ENCODE data around the gene LCLAT1.

Gene LCLAT1

GRCh38 chr2:30678410-30679137 is 231.5 kb downstream of the LCLAT1 start:
- Histone ChIP-seq H3K36me3 (ENCODE audit: control insufficient read depth, insufficient read depth, low read length) (no peaks in the 10 kb centered on the region), H3K4me1 (ENCODE audit: control insufficient read depth, insufficient read depth, low read length) (no peaks in the 10 kb centered on the region), H3K9ac (ENCODE audit: low read length) (no peak overlapping the region), H3K4me3 (ENCODE audit: low read length) (no peak overlapping the region), H3K9me3 (ENCODE audit: control insufficient read depth, low read length) (no peaks in the 10 kb centered on the region), H3K27me3 (ENCODE audit: control insufficient read depth, insufficient read depth, low read length) (no peaks in the 10 kb centered on the region)

GRCh38 chr2:30679426-30680088 is 232.5 kb downstream of the LCLAT1 start:
- Histone ChIP-seq H3K4me3 (ENCODE audit: low read length) (no peak overlapping the region), H3K36me3 (ENCODE audit: control insufficient read depth, insufficient read depth, low read length) (no peaks in the 10 kb centered on the region), H3K9me3 (ENCODE audit: control insufficient read depth, low read length) (no peaks in the 10 kb centered on the region), H3K9ac (ENCODE audit: low read length) (no peak overlapping the region), H3K4me1 (ENCODE audit: control insufficient read depth, insufficient read depth, low read length) (no peaks in the 10 kb centered on the region), H3K27me3 (ENCODE audit: control insufficient read depth, insufficient read depth, low read length) (no peaks in the 10 kb centered on the region)

- Histone ChIP-seq H3K27me3 (ENCODE audit: control insufficient read depth, insufficient read depth, low read length) (no peaks in the 10 kb centered on the region), H3K9ac (ENCODE audit: low read length) (no peak overlapping the region), H3K36me3 (ENCODE audit: control insufficient read depth, insufficient read depth, low read length) (no peaks in the 10 kb centered on the region), H3K9me3 (ENCODE audit: control insufficient read depth, low read length) (no peaks in the 10 kb centered on the region), H3K4me1 (ENCODE audit: control insufficient read depth, insufficient read depth, low read length) (no peaks in the 10 kb centered on the region), H3K4me3 (ENCODE audit: low read length) (no peak overlapping the region)
These were observed 233.1 kb downstream of the LCLAT1 start for GRCh38 chr2:30680121-30680520.

- no peak overlapping the region for H3K4me3 ChIP-seq (ENCODE audit: low read length)
- no peaks in the 10 kb centered on the region for H3K27me3 ChIP-seq (ENCODE audit: control insufficient read depth, insufficient read depth, low read length)
- H3K9ac ChIP-seq (ENCODE audit: low read length): no peak overlapping the region
- H3K36me3 ChIP-seq (ENCODE audit: control insufficient read depth, insufficient read depth, low read length): no peaks in the 10 kb centered on the region
- no peaks in the 10 kb centered on the region for H3K4me1 ChIP-seq (ENCODE audit: control insufficient read depth, insufficient read depth, low read length)
- no peaks in the 10 kb centered on the region for H3K9me3 ChIP-seq (ENCODE audit: control insufficient read depth, low read length)
These were observed 234.0 kb downstream of the LCLAT1 start for GRCh38 chr2:30681022-30681421.

- Histone ChIP-seq H3K27me3 (ENCODE audit: control insufficient read depth, insufficient read depth, low read length) (no peaks in the 10 kb centered on the region), H3K4me3 (ENCODE audit: low read length) (no peak overlapping the region), H3K9me3 (ENCODE audit: control insufficient read depth, low read length) (no peaks in the 10 kb centered on the region), H3K4me1 (ENCODE audit: control insufficient read depth, insufficient read depth, low read length) (no peaks in the 10 kb centered on the region), H3K9ac (ENCODE audit: low read length) (no peak overlapping the region), H3K36me3 (ENCODE audit: control insufficient read depth, insufficient read depth, low read length) (no peaks in the 10 kb centered on the region)
These were observed 236.3 kb downstream of the LCLAT1 start for GRCh38 chr2:30683236-30683956.

- H3K4me3 ChIP-seq (ENCODE audit: low read length): no peak overlapping the region
- no peaks in the 10 kb centered on the region for H3K36me3 ChIP-seq (ENCODE audit: control insufficient read depth, insufficient read depth, low read length)
- no peaks in the 10 kb centered on the region for H3K27me3 ChIP-seq (ENCODE audit: control insufficient read depth, insufficient read depth, low read length)
- no peaks in the 10 kb centered on the region for H3K4me1 ChIP-seq (ENCODE audit: control insufficient read depth, insufficient read depth, low read length)
- H3K9ac ChIP-seq (ENCODE audit: low read length): no peak overlapping the region
- no peaks in the 10 kb centered on the region for H3K9me3 ChIP-seq (ENCODE audit: control insufficient read depth, low read length)
These were observed 237.0 kb downstream of the LCLAT1 start for GRCh38 chr2:30684026-30684425.

- H3K4me1 ChIP-seq (ENCODE audit: control insufficient read depth, insufficient read depth, low read length): no peaks in the 10 kb centered on the region
- H3K27me3 ChIP-seq (ENCODE audit: control insufficient read depth, insufficient read depth, low read length): no peaks in the 10 kb centered on the region
- no peaks in the 10 kb centered on the region for H3K36me3 ChIP-seq (ENCODE audit: control insufficient read depth, insufficient read depth, low read length)
- no peak overlapping the region for H3K4me3 ChIP-seq (ENCODE audit: low read length)
- no peak overlapping the region for H3K9ac ChIP-seq (ENCODE audit: low read length)
- no peaks in the 10 kb centered on the region for H3K9me3 ChIP-seq (ENCODE audit: control insufficient read depth, low read length)
These were observed 237.5 kb downstream of the LCLAT1 start for GRCh38 chr2:30684516-30684915.

GRCh38 chr2:30684996-30685395 is 237.9 kb downstream of the LCLAT1 start:
- no peaks in the 10 kb centered on the region for H3K9me3 ChIP-seq (ENCODE audit: control insufficient read depth, low read length)
- no peaks in the 10 kb centered on the region for H3K27me3 ChIP-seq (ENCODE audit: control insufficient read depth, insufficient read depth, low read length)
- no peak overlapping the region for H3K4me3 ChIP-seq (ENCODE audit: low read length)
- H3K4me1 ChIP-seq (ENCODE audit: control insufficient read depth, insufficient read depth, low read length): no peaks in the 10 kb centered on the region
- H3K9ac ChIP-seq (ENCODE audit: low read length): no peak overlapping the region
- H3K36me3 ChIP-seq (ENCODE audit: control insufficient read depth, insufficient read depth, low read length): no peaks in the 10 kb centered on the region

- Histone ChIP-seq H3K4me3 (ENCODE audit: low read length) (no peak overlapping the region), H3K9me3 (ENCODE audit: control insufficient read depth, low read length) (no peaks in the 10 kb centered on the region), H3K27me3 (ENCODE audit: control insufficient read depth, insufficient read depth, low read length) (no peaks in the 10 kb centered on the region), H3K36me3 (ENCODE audit: control insufficient read depth, insufficient read depth, low read length) (no peaks in the 10 kb centered on the region), H3K4me1 (ENCODE audit: control insufficient read depth, insufficient read depth, low read length) (no peaks in the 10 kb centered on the region), H3K9ac (ENCODE audit: low read length) (no peak overlapping the region)
These were observed 239.0 kb downstream of the LCLAT1 start for GRCh38 chr2:30686000-30686399.

- H3K4me3 ChIP-seq (ENCODE audit: low read length): no peak overlapping the region
- H3K27me3 ChIP-seq (ENCODE audit: control insufficient read depth, insufficient read depth, low read length): no peaks in the 10 kb centered on the region
- H3K4me1 ChIP-seq (ENCODE audit: control insufficient read depth, insufficient read depth, low read length): no peaks in the 10 kb centered on the region
- H3K36me3 ChIP-seq (ENCODE audit: control insufficient read depth, insufficient read depth, low read length): no peaks in the 10 kb centered on the region
- H3K9me3 ChIP-seq (ENCODE audit: control insufficient read depth, low read length): no peaks in the 10 kb centered on the region
- no peak overlapping the region for H3K9ac ChIP-seq (ENCODE audit: low read length)
These were observed 239.6 kb downstream of the LCLAT1 start for GRCh38 chr2:30686669-30687068.

- Histone ChIP-seq H3K4me1 (ENCODE audit: control insufficient read depth, insufficient read depth, low read length) (no peaks in the 10 kb centered on the region), H3K9me3 (ENCODE audit: control insufficient read depth, low read length) (no peaks in the 10 kb centered on the region), H3K4me3 (ENCODE audit: low read length) (no peak overlapping the region), H3K9ac (ENCODE audit: low read length) (no peak overlapping the region), H3K27me3 (ENCODE audit: control insufficient read depth, insufficient read depth, low read length) (no peaks in the 10 kb centered on the region), H3K36me3 (ENCODE audit: control insufficient read depth, insufficient read depth, low read length) (no peaks in the 10 kb centered on the region)
These were observed 241.9 kb downstream of the LCLAT1 start for GRCh38 chr2:30688956-30689401.

GRCh38 chr2:30689496-30690125 is 242.6 kb downstream of the LCLAT1 start:
- Histone ChIP-seq H3K9me3 (ENCODE audit: control insufficient read depth, low read length) (no peaks in the 10 kb centered on the region), H3K9ac (ENCODE audit: low read length) (no peak overlapping the region), H3K27me3 (ENCODE audit: control insufficient read depth, insufficient read depth, low read length) (no peaks in the 10 kb centered on the region), H3K4me3 (ENCODE audit: low read length) (no peak overlapping the region), H3K36me3 (ENCODE audit: control insufficient read depth, insufficient read depth, low read length) (no peaks in the 10 kb centered on the region), H3K4me1 (ENCODE audit: control insufficient read depth, insufficient read depth, low read length) (no peaks in the 10 kb centered on the region)
